ENCODE results near the gene ABRAXAS1.

Gene ABRAXAS1

GRCh38 chr4:83449009-83449408, 35.9 kb downstream of the ABRAXAS1 start:
- DNase-seq = no peak

GRCh38 chr4:83440899-83441298, 44.0 kb downstream of the ABRAXAS1 start:
- DNase-seq = no peak

GRCh38 chr4:83440148-83440814, 44.6 kb downstream of the ABRAXAS1 start:
- no peak for DNase-seq

- no peak for DNase-seq
Observed at GRCh38 chr4:83438719-83439118, 46.2 kb downstream of the ABRAXAS1 start.

- DNase-seq = no peak
Observed at GRCh38 chr4:83436680-83437079, 48.2 kb downstream of the ABRAXAS1 start.

GRCh38 chr4:83431200-83431599, 53.7 kb downstream of the ABRAXAS1 start:
- no peak for DNase-seq

- no peak for DNase-seq
Observed at GRCh38 chr4:83418211-83418610, 66.7 kb downstream of the ABRAXAS1 start.

- no peak for DNase-seq
Observed at GRCh38 chr4:83417566-83417965, 67.3 kb downstream of the ABRAXAS1 start.

GRCh38 chr4:83413676-83414075, 71.2 kb downstream of the ABRAXAS1 start:
- no peak for DNase-seq
